HepG2 (cell line): ENCODE data around the gene RNF168. TPM values are rescaled to one million over a fixed set of nuclear protein-coding genes. Genes with fewer than 3 reads are reported as not detected.

ENCODE experiments used
- ATAC-seq: fragments of 200-7000 bp; cut with Tn5 transposase; 3 replicates; pipeline ENCODE4 v1.9.1; 2020; ENCODE audit warnings: mild to moderate bottlenecking, moderate library complexity
- BruUV-seq: library from RNA; stranded (reverse); fragments of 400-500 nt; replicated peaks from 2 replicates; lab custom pipeline; 2021; lab: Mats Ljungman, UMichigan
- CTCF ChIA-PET: fragments of 300-600 bp; formaldehyde crosslinking; extraction: SDS; loops from one replicate; lab custom pipeline; 2021; ENCODE audit warnings: low total read pairs, inconsistent platforms, low intra/inter-chr PET ratio; lab: Yijun Ruan, JAX
- POLR2A ChIA-PET: fragments of 350-600 bp; sonication (Branson Sonifier 250); formaldehyde crosslinking; loops from one replicate; lab custom pipeline; 2020; ENCODE audit warnings: antibody characterized with exemption, inconsistent platforms; lab: Yijun Ruan, JAX
- DNase-seq: peaks from one replicate; pipeline ENCODE4 v3.0.0-alpha.2; 2015; ENCODE audit warnings: low spot score
- FAIRE-seq: peaks from 3 replicates; lab custom pipeline; 2011; peaks lifted over from hg19 to GRCh38; lab: Jason Lieb, UNC
- H2AFZ ChIP-seq: one replicate; pipeline ENCODE4 v1.6.1; 2011; ENCODE audit warnings: low read length, inconsistent platforms
- H3K27ac ChIP-seq: fragments of 300-600 bp; 3 replicates; pipeline ENCODE4 v1.8.0; 2011; ENCODE audit warnings: mixed run types, mild to moderate bottlenecking, mixed read lengths, low read length, inconsistent platforms; ENCODE audit not compliant: insufficient read depth; ENCODE audit errors: extremely low read length
- H3K27me3 ChIP-seq, 2 experiments: fragments of 200-600 bp in 1 of 2; 2 replicates in 1 of 2; 3 replicates in 1 of 2; pipeline versions ENCODE4 v1.6.0 to v1.8.0; 2011; ENCODE audit warnings: low read length in 2 of 2, mild to moderate bottlenecking in 2 of 2, moderate library complexity in 2 of 2, inconsistent platforms in 1 of 2; ENCODE audit not compliant: insufficient read depth in 2 of 2, control insufficient read depth in 1 of 2
- H3K36me3 ChIP-seq, 2 experiments: fragments of 200-600 bp in 1 of 2; replicated peaks in 1 of 2; 2 replicates in 1 of 2; 3 replicates in 1 of 2; pipeline versions ENCODE4 v1.5.1 to v1.8.0; 2011; ENCODE audit warnings: low read length in 2 of 2, inconsistent platforms in 1 of 2; ENCODE audit not compliant: insufficient read depth in 2 of 2, control insufficient read depth in 1 of 2
- H3K4me1 ChIP-seq: 2 replicates; pipeline ENCODE4 v1.5.1; 2012; ENCODE audit warnings: low read length, inconsistent platforms; ENCODE audit not compliant: insufficient read depth
- H3K4me2 ChIP-seq: 2 replicates; pipeline ENCODE4 v1.6.0; 2011; ENCODE audit warnings: low read depth, low read length, inconsistent platforms
- H3K4me3 ChIP-seq, 3 experiments: fragments of 200-600 bp in 1 of 3; sonication (generic), shearing (Covaris generic) in 1 of 3; replicated peaks in 1 of 3; 2 replicates each; pipeline ENCODE4 v1.5.1; 2011 to 2016; ENCODE audit warnings: low read length in 3 of 3, inconsistent platforms in 2 of 3, low read depth in 2 of 3, mild to moderate bottlenecking in 2 of 3, control low read depth in 1 of 3, mixed read lengths in 1 of 3; ENCODE audit not compliant: insufficient read depth in 1 of 3
- H3K79me2 ChIP-seq: one replicate; pipeline ENCODE4 v1.6.1; 2011; ENCODE audit warnings: low read length, inconsistent platforms; ENCODE audit not compliant: insufficient read depth
- H3K9ac ChIP-seq: 2 replicates; pipeline ENCODE4 v1.6.0; 2011; ENCODE audit warnings: mild to moderate bottlenecking, low read depth, low read length, inconsistent platforms; ENCODE audit not compliant: insufficient read depth
- H3K9me3 ChIP-seq: 2 replicates; pipeline ENCODE4 v1.5.1; 2012; ENCODE audit warnings: mild to moderate bottlenecking, low read length
- H4K20me1 ChIP-seq: 2 replicates; pipeline ENCODE4 v1.6.0; 2011; ENCODE audit warnings: inconsistent platforms, mild to moderate bottlenecking, low read length, moderate library complexity; ENCODE audit not compliant: insufficient read depth
- CBX2 ChIP-seq, 2 experiments: fragments of 200-600 bp in 1 of 2; sonication (generic); formaldehyde crosslinking in 1 of 2; IDR thresholded peaks; 2 replicates each; pipeline versions ENCODE4 v1.7.0 to v1.8.1; 2018 to 2022; ENCODE audit warnings: low read depth in 2 of 2, low read length in 1 of 2, mild to moderate bottlenecking in 1 of 2, missing genetic modification reagents in 1 of 2
- FOSL2 ChIP-seq: sonication (generic); formaldehyde crosslinking; IDR thresholded peaks from 2 replicates; pipeline ENCODE4 v1.4.0; 2020; ENCODE audit warnings: missing genetic modification reagents
- JUN ChIP-seq: sonication (generic); formaldehyde crosslinking; IDR thresholded peaks from 2 replicates; pipeline ENCODE4 v1.4.0; 2020; ENCODE audit warnings: mild to moderate bottlenecking, missing genetic modification reagents
- LCORL ChIP-seq, 2 experiments: fragments of 450-650 bp in 1 of 2; sonication (generic) in 1 of 2; formaldehyde crosslinking in 1 of 2; IDR thresholded peaks; 2 replicates each; pipeline versions ENCODE4 v1.5.0 to v1.6.1; 2017 to 2020; ENCODE audit warnings: antibody characterized with exemption in 1 of 2, missing genetic modification reagents in 1 of 2
- PAWR ChIP-seq: sonication (generic); formaldehyde crosslinking; IDR thresholded peaks from 2 replicates; pipeline ENCODE4 v1.4.0; 2020; ENCODE audit warnings: missing genetic modification reagents, mild to moderate bottlenecking, borderline replicate concordance
- RARG ChIP-seq: sonication (generic); formaldehyde crosslinking; IDR thresholded peaks from 2 replicates; pipeline ENCODE4 v1.4.0; 2020; ENCODE audit warnings: low read depth, mild to moderate bottlenecking, missing genetic modification reagents
- SIX4 ChIP-seq: sonication (generic); formaldehyde crosslinking; IDR thresholded peaks from 2 replicates; pipeline ENCODE4 v1.4.0; 2020; ENCODE audit warnings: missing genetic modification reagents
- SP4 ChIP-seq: sonication (generic); formaldehyde crosslinking; IDR thresholded peaks from 2 replicates; pipeline ENCODE4 v1.8.1; 2023; ENCODE audit warnings: mild to moderate bottlenecking, missing genetic modification reagents
- TMF1 ChIP-seq: sonication (generic); formaldehyde crosslinking; IDR thresholded peaks from 2 replicates; pipeline ENCODE4 v1.8.1; 2022; ENCODE audit warnings: low read depth, missing genetic modification reagents
- ZBTB38 ChIP-seq: sonication (generic); formaldehyde crosslinking; IDR thresholded peaks from 2 replicates; pipeline ENCODE4 v1.5.1; 2020; ENCODE audit warnings: mild to moderate bottlenecking, missing genetic modification reagents
- ZEB1 ChIP-seq: IDR thresholded peaks from 2 replicates; pipeline ENCODE4 v1.6.1; 2012; ENCODE audit warnings: mild to moderate bottlenecking, low read depth, inconsistent platforms; ENCODE audit not compliant: insufficient replicate concordance
- ZFP36L2 ChIP-seq: sonication (generic); formaldehyde crosslinking; IDR thresholded peaks from 2 replicates; pipeline ENCODE4 v1.4.0; 2020; ENCODE audit warnings: missing genetic modification reagents
- ZSCAN9 ChIP-seq: IDR thresholded peaks from 2 replicates; pipeline ENCODE4 v1.6.1; 2016; ENCODE audit warnings: borderline replicate concordance
- WGBS: methylation state at CpG from one replicate; pipeline ENCODE4 v1.1.6; 2017; ENCODE audit warnings: low lambda C conversion rate; 5-methylcytosine and 5-hydroxymethylcytosine counted together
- in situ Hi-C: cut with HindIII; loops from 2 replicates; pipeline ENCODE4 v1.10.0; 2017; ENCODE audit warnings: low pct_unique_long_range_greater_than_20kb; ENCODE audit not compliant: extremely low pct_ligation_motif_present
- intact Hi-C: fragments of 100-400 bp; cut with micrococcal nuclease; formaldehyde crosslinking; loops from one replicate; pipeline ENCODE4 v1.10.0; 2022; ENCODE audit not compliant: unreplicated experiment
- polyA plus RNA-seq, 8 experiments: library from polyadenylated mRNA; depleted of rRNA in 3 of 8; stranded (reverse) in 7 of 8; unstranded in 1 of 8; fragments of >200 nt; fragmentation: Illumina TruSeq in 4 of 8; extraction: Trizol in 4 of 8; gene quantifications; 2 replicates each; pipeline versions ENCODE4 v1.2.1 to v1.2.3, GENCODE V29; 2011 to 2016; ENCODE audit warnings: low read depth in 4 of 8, missing spikeins in 1 of 8, mixed read lengths in 1 of 8; ENCODE audit not compliant: insufficient read depth in 1 of 8
- total RNA-seq, 5 experiments: library from RNA; depleted of rRNA; stranded (reverse); fragments of >200 nt; fragmentation: Illumina TruSeq; extraction: Trizol; gene quantifications; 2 replicates each; pipeline ENCODE4 v1.2.3, GENCODE V29; 2016; ENCODE audit warnings: low read depth in 1 of 5
- TF ChIP-seq, protein P1 (sequence below): fragments of 450-650 bp; IDR thresholded peaks from 2 replicates; pipeline ENCODE4 v1.6.1; 2016
- TF ChIP-seq, protein P2 (sequence below): sonication (generic); formaldehyde crosslinking; IDR thresholded peaks from 2 replicates; pipeline ENCODE4 v1.5.0; 2020; ENCODE audit warnings: missing genetic modification reagents
- TF ChIP-seq, protein P3 (sequence below): sonication (generic); formaldehyde crosslinking; IDR thresholded peaks from 2 replicates; pipeline ENCODE4 v1.8.1; 2022; ENCODE audit warnings: mild to moderate bottlenecking, missing genetic modification reagents

Gene RNF168
- total and polyA plus RNA-seq, 2 of the 13 experiments (the other 11 are each of a cell fraction or from before 2014, with no cell fraction given): 3.7 to 22.9 TPM

DNA sequence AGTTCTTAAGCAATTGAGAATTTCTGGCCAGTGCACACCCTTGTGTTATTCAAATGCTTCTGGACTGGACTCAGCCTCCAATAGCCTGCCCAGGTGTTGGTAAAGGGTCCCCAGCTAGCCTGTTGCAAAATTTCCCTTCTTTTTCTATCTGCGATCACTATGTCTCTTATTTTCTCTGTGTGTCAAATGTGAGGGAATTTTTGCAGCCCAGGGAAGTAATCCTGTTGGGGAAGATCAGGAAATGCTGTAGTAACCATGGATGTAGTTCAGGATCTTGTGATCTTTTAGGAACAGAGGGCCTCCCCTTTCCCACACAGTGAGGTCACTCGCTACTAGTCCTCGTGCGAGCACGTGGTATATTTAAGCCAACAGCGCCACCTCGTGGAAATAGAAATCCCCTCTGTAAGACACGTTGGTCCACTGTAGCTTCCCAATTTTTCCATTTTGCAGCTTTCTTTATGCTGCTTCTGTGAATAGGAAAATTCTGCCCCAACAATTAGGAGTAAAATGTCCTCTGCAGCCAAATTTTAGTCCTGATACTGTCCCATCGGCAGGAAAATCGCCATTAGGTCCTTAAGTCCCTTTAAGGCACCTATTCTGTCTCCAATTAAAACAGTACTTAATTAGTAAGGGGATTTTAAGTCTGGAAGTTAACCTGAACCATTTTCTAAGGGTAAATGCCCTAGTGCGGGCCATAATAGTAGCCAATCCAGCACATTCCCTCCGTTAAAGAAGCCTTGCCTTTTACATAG is 15.6 kb upstream of the RNF168 start:
- Histone ChIP-seq H3K79me2 (no peaks in the 10 kb centered on the region), H3K27me3 (peaks cover 0 to 17% of the 10 kb centered on the region in 2 experiments; a peak in 2 of 5 replicates), H3K36me3 (no peaks in the 10 kb centered on the region), H2AFZ (peak overlapping the region; percentile 84), H3K9me3 (no peaks in the 10 kb centered on the region), H3K4me3 (peak overlapping the region in 1 of 3 experiments; percentile 38; a peak in 2 of 6 replicates), H3K9ac (peak overlapping the region; percentile 38; the same call in 1 of the 2 replicates), H4K20me1 (no peaks in the 10 kb centered on the region), H3K4me1 (peaks cover 19% of the 10 kb centered on the region), H3K27ac (no peak overlapping the region), H3K4me2 (peak overlapping the region; percentile 77)
- FAIRE-seq (peak; percentile 95), DNase-seq (peak; percentile 82), ATAC-seq (peak; percentile 96)
- intact Hi-C loops: loop anchor here (1.0 to 5.0 kb wide), 4 partner anchors 33 to 492 kb away; partner anchors contain the start of gene ZDHHC19
- ChIA-PET POLR2A (interaction anchor here (1.5 kb wide), 1 partner anchor 497 kb away, joined by 3 read pairs; no protein-coding TSS in a partner anchor), CTCF (interaction anchor here (1.1 to 3.4 kb wide), 4 partner anchors 33 to 493 kb away, joined by 4 to 28 read pairs (median 15); no protein-coding TSS in a partner anchor)
- WGBS: 5% methylated on average over 12 of the region's 12 CpGs
- in situ Hi-C loops: loop anchor here (5.0 to 10.0 kb wide), 2 partner anchors 262 to 494 kb away; no protein-coding TSS in a partner anchor
- no TSS peak for BruUV-seq
- TF ChIP-seq LCORL (IDR thresholded peaks at IDR 0.05): no peak
- TF ChIP-seq LCORL (CRISPR knock-in tag; IDR thresholded peaks at IDR 0.05): peak; percentile 51; the same call in 1 of the 2 replicates
- TF ChIP-seq JUN (CRISPR knock-in tag): 0 out of 2 replicates have a peak, but pooled peaks have one; percentile 14
- TF ChIP-seq ZFP36L2 (CRISPR knock-in tag): no peak
- TF ChIP-seq ZBTB38 (CRISPR knock-in tag): no peak
- TF ChIP-seq CBX2 (IDR thresholded peaks at IDR 0.05; ENCODE audit: low read depth, low read length): no peak
- TF ChIP-seq CBX2 (CRISPR knock-in tag; IDR thresholded peaks at IDR 0.05; ENCODE audit: low read depth): no peak
- TF ChIP-seq RARG (CRISPR knock-in tag): no peak
- TF ChIP-seq, protein P1, sequence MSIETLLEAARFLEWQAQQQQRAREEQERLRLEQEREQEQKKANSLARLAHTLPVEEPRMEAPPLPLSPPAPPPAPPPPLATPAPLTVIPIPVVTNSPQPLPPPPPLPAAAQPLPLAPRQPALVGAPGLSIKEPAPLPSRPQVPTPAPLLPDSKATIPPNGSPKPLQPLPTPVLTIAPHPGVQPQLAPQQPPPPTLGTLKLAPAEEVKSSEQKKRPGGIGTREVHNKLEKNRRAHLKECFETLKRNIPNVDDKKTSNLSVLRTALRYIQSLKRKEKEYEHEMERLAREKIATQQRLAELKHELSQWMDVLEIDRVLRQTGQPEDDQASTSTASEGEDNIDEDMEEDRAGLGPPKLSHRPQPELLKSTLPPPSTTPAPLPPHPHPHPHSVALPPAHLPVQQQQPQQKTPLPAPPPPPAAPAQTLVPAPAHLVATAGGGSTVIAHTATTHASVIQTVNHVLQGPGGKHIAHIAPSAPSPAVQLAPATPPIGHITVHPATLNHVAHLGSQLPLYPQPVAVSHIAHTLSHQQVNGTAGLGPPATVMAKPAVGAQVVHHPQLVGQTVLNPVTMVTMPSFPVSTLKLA: peak; percentile 96
- TF ChIP-seq SIX4: no peak
- no peak for TF ChIP-seq ZSCAN9
- TF ChIP-seq FOSL2: no peak
- no peak for TF ChIP-seq ZEB1
- TF ChIP-seq, protein P2, sequence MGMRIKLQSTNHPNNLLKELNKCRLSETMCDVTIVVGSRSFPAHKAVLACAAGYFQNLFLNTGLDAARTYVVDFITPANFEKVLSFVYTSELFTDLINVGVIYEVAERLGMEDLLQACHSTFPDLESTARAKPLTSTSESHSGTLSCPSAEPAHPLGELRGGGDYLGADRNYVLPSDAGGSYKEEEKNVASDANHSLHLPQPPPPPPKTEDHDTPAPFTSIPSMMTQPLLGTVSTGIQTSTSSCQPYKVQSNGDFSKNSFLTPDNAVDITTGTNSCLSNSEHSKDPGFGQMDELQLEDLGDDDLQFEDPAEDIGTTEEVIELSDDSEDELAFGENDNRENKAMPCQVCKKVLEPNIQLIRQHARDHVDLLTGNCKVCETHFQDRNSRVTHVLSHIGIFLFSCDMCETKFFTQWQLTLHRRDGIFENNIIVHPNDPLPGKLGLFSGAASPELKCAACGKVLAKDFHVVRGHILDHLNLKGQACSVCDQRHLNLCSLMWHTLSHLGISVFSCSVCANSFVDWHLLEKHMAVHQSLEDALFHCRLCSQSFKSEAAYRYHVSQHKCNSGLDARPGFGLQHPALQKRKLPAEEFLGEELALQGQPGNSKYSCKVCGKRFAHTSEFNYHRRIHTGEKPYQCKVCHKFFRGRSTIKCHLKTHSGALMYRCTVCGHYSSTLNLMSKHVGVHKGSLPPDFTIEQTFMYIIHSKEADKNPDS (CRISPR knock-in tag): no peak
- TF ChIP-seq, protein P3, sequence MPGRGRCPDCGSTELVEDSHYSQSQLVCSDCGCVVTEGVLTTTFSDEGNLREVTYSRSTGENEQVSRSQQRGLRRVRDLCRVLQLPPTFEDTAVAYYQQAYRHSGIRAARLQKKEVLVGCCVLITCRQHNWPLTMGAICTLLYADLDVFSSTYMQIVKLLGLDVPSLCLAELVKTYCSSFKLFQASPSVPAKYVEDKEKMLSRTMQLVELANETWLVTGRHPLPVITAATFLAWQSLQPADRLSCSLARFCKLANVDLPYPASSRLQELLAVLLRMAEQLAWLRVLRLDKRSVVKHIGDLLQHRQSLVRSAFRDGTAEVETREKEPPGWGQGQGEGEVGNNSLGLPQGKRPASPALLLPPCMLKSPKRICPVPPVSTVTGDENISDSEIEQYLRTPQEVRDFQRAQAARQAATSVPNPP (CRISPR knock-in tag): no peak
- TF ChIP-seq TMF1 (CRISPR knock-in tag): no peak
- TF ChIP-seq PAWR (CRISPR knock-in tag): no peak
- no peak for TF ChIP-seq SP4 (CRISPR knock-in tag)
